ENCODE data around the gene FAM229A.
A peak's percentile ranks its signal among the peaks of the same experiment; 100 is the strongest.
"Not testable (repeated sequence)": the region's sequence is repeated elsewhere in the genome, so short reads cannot be mapped to it uniquely, and the experiment has no call there.

The FAM229A gene

DNA sequence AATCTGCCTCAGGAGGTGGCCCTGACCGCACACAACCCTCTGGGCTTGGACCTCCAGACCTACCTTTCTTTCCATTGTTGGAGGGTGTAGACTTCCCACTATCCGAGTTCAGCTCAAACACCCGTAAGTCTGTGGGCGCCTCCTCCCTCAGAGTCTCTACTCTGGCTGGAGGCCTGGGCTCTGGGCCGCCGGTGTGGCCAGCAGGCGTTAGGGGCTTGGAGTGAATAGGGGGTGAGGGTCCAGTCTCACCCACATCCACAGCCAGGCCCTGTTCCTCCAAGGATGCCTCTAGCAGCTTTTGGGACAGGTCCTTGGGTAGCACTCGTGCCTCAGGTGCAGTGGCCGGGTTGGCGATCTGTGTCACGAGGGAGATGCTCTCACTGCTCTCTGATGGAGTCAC, 13.9 kb upstream of the FAM229A start:
- no peak for DNase-seq

DNA sequence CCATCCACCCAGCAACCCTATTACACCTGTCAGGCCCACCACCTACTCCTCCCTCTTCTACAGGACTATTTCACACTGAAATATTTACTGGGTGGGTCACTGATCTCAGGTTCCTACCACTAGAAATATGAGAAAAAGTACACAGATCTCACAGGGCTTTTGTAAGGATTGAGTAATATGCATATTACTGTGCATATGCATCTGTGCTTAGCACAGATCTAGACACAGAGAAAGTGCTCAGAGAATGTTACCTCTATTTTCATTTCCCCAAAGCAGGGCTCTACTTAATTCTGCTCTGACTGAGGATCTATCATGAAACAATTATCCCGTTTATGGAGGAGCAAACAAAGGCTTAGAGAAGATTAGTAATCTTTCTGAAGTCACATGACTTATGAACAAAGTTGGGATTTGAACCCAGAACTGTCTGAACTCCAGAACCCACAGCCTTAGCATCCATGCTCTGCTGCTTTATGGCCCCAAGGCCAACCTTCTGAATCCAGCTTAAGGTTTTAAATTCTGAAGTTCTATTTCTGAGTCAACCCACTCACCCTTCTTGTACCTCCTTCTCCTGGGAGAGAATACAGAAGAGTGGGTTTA, 11.8 kb upstream of the FAM229A start:
- no peak for DNase-seq

DNA sequence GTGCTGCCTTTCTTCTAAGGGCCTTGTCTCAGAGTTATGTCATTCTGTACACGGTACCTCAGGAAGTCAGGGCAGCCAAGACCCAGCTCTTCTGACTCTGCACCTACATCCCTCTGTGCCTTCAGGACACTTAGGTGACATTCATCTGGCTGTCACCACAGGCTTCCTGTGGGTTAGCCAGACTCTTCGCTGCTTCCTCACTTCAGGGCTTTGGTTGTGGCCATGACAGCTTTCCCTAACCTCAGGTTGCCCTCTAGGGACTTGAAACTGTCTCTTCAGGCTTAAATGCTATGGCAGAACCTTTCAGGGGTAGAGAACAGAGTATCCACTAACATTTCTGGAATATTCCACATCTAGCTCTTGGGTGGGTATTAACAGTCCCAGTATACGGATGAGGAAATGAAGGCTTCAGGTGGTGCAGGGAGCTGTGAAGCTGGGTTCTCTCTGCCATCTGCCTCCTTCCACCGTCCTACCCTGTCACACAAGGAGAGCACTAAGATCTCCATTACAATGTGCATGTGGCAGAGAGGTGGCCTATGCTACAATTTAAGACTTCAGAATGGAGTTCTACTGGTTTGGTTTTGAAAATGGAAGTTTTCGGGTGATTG, 10.0 kb upstream of the FAM229A start:
- no peak for DNase-seq

DNA sequence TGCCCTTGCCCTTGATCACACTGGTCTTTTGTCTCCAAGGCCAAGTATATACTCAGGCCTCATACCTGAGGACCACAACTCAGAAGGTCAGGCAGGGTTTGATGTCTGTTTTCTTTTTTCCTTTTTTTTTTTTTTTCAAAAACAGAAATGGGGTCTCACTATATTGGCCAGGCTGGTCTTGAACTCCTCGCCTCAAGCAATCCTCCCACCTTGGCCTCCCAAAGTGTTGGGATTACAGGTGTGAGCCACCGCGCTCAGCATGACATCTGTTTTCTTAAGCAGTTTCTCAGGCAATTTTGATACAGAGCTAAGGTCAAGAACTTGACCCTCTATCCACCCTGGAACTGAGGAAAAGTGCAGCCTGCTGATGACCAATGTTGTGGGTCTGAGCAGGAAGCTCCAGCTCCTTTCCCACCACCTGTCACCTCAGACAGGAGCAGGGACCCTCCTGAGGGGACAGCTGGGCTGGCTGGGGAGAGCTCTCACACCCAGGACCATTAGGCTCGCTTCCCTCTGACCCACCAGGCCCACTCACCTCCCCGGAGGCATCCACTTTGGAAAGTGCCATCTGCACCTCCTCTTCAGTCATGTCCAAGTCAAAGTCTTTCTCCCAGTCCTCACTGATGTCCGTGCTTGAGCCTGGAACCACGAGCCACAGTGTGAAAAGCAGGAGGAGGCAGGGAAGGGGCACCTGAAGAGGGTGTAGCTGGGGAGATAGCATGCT, 5.8 kb upstream of the FAM229A start:
- DNase-seq, result no peak

DNA sequence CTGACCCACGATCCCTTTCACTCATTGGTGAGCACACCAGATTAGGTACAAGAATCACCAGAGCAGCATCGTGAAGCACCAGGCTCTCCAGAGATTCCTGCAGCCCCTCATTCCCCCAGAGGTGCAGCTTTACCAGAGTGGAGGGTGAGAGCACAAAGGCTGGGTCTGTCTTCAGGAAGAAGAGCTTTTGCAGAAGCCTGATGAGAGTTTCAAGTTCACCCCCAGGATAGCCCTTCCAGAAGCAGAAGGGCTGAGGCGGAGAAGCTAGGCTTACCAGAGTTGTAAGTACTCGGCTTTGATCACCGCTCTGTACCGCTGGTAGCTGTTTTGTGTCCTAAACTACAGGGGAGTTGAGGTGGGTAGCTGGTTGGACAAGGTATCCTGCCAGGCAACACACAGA, 3.2 kb upstream of the FAM229A start:
- no peak for DNase-seq

DNA sequence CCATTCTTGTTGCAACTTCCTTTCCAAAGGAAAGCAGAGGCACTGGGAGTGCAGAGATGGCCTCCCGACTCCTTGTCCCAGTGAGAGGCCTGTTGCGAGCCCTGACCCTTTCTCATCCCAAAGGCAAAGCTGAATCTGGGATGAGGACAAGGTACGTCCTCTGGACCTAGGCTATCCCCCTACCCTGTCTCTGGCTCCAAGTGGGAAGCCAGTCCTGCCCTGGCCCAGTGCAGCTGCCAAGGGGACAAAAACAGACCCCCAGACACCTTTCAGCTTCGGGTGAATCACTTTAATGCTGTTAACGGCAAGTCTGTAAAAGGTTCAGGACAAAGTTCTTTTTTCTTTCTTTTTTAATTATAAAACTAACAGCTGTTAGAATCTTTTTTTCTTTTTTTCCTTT, 2.6 kb upstream of the FAM229A start:
- no peak for DNase-seq

DNA sequence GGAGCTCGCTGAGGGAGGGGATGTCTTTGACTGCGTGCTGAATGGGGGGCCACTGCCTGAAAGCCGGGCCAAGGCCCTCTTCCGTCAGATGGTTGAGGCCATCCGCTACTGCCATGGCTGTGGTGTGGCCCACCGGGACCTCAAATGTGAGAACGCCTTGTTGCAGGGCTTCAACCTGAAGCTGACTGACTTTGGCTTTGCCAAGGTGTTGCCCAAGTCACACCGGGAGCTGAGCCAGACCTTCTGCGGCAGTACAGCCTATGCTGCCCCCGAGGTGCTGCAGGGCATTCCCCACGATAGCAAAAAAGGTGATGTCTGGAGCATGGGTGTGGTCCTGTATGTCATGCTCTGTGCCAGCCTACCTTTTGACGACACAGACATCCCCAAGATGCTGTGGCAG, 1.4 kb upstream of the FAM229A start:
- DNase-seq, result no peak

DNA sequence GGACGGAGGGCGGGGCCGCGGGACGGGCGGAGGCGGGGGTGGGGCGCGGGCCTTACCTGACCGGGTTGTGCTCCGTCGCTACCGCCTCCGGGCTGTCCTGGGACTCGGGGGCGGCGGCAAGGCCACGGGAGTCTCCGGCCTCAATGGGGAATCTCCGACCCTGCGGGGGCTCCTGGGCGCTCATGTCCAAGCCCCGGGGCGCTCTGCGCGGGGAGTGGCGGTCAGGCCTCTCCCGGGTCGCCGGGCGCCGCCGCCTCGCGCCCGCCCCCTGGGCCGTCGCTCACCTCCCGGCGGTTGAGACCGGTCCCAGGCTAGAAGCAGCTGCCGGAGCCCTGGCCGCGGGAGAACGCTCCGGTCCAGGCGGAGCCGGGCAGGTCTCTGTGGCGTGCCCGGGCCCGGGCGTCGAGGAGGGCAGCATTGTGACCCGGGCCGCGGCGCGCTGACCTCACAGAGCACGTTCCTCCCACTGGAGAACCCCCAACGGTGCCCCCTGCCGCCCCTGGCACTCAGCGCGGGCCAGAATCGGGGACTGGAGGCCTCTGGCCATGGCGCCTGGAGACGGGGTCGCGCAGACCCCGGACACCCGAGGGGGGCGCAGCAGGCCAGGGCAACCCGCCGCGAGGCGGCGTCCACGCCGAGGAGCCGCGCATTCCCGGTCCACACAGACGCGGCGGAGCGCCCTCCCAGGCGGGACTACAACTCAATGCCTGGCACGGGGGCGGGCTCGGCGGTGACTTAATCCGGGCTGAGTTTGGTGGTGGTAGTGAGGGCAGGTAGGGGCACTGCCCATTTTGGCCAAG, 411 bp downstream of the FAM229A start:
- no peak for DNase-seq

DNA sequence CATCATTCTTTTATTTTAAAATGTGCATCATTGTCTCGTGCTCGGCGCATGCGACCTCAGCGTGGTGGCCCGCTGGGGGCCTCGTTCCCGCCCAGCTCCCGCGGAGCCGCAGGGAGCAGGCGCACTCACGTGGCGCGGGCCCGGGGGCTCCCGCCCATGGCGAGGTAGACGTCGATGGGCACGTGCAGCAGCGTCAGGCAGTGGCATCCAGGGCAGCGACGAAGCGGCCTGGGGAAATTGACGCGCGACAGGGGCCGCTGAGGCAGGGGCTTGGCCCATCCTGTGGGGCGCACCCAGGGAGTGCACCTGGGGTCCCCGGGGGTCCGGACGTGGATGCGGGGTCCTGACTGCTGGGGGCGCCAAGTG, 994 bp downstream of the FAM229A start:
- DNase-seq, result no peak

DNA sequence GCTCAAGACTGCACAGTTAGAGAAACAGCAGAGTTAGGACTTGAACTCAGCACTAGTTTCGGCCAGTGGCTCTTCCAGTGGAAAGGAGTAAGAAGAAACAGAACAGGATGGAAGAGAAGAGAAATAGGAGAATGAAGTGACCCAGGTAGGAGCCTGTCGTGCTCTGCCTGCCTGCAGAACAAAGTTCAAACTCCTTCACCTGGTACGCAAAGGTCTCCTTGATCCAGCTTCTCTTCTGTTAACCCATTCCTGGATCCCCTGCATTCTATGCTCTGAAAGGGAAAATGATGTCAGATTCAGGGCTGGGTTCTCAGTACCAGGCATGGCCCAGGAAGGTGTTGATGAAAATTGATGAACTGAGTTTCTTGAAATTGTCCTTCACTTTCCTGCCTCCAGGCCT, 3.9 kb downstream of the FAM229A start:
- no peak for DNase-seq

DNA sequence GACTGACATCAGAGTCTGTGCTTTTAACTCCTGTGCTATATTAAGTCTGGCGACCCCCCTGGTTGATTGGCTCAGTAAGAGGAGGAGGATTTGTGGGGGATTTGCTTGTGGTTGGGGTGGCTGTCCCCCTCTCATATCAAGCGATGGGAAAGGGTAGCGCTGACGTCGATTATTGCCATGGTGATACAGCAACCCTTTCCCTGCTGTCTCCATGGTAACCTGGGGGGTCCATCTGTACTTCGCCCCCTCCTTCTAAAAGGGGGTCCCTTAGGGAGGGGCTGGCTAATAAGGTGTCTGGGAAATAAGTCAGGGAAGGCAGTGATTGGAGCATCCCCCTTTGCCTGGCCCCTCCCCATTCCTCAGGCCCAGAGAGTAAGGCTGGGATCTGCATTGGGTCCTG, 4.7 kb downstream of the FAM229A start:
- DNase-seq, result no peak

DNA sequence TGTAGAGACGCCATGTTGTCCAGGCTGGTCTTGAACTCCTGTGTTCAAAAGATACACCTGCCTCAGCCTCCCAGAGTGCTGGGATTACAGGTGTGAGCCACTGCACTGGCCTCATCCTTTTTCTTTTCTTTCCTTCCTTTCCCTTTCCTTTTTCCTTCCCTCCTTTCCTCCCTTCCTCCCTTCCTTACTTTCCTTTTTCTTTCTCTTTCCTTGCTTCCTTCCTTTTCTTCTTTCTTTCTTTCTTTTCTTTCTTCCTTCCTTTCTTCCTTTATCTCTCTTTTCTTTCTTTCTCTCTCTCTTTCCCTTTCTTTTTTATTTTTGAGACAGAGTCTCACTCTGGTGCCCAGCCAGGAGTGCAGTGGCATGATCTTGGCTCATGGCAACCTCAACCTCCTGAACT, 5.8 kb downstream of the FAM229A start:
- DNase-seq, result no peak

DNA sequence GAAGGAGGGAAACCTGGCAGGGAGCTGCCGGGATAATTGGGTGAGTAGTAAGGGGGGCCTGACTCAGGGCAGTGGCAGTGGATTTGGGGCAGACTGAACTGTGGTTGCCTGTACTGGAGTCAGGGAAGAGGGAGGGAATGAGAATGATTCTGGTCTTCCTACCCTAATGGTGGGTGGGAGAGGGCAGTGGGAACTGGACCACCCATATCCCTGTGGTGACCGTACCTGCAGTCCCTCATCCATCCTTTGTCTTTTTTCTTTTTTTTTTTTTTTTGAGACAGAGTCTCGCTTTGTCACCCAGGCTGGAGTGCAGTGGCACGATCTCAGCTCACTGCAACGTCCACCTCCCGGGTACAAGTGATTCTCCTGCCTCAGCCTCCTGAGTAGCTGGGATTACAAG, 6.5 kb downstream of the FAM229A start:
- DNase-seq, result not testable (repeated sequence)

DNA sequence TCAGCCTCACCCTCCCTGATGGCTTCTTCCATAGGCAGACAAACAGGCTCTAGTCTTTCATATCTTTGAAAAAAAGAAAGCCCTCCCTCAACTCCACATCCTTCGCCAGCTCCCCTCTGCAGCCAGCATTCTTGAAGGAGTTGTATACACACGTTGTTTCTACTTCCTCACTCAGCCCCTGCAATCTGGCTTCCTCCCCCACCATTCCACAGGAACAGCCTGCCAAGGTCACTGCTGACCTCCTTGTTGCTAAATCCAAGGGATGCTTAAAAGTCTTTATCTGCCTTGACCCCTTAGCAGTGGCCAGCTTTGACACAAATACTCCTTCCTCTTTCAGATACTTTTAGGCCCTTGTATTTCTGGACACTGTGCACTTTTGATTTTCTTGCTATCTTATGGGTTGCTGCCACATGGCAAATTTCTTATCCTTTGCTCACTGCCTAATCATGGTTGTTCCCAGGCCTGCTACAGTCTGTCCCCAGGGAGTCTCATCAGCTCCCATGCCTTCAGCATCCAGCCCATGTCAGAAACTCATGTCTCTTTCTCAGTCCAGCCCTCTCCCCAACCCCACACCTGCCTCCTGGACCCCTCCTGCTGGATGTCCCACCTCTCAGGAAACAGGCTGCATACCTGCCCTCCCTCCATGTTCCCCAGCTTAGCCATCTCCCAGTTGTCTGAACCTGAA, 8.3 kb downstream of the FAM229A start:
- no peak for DNase-seq

DNA sequence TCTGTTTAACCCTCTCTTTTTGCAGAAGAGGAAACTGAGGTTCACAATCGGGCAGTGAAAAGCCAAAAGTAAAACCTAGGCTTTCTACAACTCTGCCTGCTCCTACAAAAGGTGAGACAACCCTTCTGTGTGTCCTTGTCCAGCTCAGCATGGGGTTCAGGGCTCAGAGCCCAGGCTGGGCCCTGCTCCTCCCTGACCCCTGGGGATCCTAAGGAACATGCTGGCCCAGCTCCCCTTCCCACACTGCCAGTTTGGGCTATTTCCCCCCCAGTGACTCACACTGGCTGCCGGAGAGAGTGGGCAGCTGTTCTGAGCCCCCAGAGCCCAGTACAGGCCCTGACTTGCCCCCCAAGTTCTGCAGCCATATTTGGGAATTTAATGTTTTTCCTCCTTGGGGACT, 8.9 kb downstream of the FAM229A start:
- no peak for DNase-seq

DNA sequence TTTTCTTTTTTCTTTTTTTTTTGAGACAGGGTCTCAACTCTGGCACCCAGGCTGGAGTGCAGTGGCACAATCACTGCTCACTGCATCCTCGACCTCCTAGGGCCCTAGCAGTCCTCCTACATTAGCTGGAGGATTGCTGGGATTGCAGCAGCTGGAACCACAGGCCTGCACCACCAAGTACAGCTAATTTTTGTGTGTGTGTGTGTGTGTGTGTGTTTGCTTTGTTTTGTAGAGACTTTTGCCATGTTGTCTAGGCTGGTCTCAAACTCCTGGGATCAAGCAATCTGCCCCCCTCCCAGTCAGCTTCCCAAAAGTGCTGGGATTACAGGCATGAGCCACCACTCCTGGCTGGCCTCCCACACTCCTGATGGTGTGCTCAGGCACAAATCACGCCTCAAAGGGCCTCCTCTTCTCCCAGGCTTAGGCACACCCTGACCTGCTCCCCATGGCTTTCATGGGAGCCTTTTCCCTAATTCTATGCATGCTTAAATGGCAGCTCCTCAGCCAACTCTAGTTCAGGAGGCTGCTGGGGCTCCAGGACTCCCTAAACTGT, 9.4 kb downstream of the FAM229A start:
- no peak for DNase-seq

DNA sequence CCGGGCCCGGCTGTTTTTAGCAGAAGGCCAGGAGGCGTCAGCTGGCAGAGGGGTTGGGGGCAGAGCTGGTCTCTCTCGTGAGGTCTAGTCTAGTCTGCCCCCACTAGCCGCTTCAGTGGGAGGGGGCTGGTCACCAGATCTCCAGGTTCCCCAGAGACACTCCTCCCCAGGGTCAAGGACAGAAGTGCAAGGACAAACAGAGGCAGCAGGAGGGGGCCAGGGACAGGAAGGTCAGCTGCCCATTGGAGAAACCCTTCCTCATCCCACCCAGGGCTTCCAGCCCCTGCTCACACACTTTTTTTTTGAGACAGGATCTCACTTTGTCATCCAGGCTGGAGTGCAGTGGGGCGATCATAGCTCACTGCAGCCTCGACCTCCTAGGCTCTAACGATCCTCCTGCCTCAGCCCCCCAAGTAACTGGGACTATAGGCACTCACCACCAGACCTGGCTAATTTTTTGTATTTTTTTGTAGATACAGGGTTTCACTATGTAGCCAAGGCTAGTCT, 10.0 kb downstream of the FAM229A start:
- no peak for DNase-seq

DNA sequence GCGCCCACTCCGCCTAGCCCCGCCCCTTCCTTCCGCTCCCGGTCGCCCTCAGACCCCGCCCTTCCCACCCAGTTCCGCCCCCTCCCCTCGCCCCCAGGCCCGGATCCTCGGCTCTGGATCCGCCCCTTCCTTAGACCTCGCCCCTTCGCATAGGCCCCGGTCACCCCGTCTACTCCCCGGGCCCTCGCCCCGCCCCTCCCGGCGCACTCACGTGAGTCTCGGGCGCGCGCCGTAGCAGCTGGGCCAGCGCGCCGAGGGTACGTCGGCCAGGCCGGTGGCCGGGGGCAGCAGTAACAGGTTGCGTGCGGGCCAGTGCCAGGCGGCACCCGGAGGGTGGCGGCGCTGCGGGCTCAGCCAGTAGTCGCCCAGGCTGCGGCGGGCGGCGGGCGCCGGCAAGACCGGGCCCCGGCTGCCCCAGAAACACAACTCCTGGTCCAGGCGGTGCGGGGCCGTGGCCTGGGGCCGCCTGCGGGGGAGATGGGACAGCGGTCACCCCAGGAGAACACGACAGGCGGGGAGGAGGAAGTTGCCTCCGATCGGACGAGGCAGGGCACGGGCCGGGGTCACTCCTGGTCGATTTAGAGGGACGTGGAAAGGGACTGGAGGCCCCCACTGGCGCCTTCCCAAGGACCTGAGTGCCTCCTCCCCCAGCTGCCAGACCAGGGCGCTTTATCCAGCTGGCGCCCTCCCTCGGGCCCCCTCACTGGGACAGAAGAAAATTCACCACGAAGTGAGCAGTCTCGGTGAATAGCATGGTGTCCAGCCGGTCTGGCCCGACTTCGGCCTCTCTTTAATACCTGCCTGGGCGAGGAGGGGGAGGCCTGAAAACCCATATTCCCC, 10.7 kb downstream of the FAM229A start:
- DNase-seq, result peak; percentile 89

DNA sequence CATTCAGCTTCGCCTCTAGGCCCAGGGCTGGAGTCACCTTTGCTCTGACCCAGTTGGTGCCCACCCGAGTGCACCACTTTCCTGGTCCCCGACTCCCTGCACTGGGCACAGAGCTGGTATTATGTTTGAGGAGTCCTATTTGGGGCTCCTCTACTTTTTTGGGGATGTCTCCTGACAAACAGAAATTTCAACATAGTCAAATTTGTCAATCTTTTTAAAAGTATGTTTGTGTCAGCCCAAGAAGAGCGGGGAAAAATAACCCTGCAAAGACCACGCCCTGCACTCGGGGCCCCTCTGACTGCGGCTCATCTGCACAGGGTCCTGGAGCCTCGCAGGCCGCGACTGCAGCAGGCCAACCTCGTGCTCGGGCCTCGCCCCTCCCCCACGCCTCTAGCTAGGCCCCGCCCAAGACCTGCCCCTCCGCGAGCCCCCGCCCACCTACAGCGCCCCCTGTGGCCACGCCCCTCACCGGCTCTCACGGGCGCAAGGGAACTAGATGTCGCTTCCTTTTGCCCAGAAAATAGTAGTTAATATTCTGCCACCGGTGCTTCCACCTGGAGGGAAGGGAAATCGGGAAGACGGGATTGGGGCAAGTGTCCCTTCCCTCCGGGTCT, 11.4 kb downstream of the FAM229A start:
- peak; percentile 82 for DNase-seq

DNA sequence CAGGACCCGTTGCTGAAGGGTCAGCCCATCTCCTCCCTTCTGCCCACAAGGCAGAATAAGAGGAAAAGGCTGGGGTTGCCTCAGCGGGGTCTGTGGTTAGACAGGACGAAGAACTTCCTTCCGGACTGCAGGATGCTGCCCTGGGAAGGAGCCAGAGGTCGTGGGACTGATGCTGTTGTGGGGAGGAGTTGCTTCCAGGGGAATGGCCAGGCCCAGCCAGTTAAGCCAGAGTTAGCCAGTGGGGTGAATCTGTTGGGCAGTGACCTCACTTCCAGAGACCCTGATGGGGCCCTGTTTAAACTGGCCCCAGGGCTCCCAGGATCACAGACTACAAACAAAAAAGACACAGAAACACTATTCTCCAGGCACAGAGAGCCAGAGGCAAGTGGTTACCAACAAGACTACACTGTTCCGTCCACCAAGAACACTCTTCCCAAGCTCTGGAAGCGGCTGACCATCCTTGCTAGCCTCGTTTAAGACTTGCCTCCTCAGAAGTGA, 13.0 kb downstream of the FAM229A start:
- no peak for DNase-seq

DNA sequence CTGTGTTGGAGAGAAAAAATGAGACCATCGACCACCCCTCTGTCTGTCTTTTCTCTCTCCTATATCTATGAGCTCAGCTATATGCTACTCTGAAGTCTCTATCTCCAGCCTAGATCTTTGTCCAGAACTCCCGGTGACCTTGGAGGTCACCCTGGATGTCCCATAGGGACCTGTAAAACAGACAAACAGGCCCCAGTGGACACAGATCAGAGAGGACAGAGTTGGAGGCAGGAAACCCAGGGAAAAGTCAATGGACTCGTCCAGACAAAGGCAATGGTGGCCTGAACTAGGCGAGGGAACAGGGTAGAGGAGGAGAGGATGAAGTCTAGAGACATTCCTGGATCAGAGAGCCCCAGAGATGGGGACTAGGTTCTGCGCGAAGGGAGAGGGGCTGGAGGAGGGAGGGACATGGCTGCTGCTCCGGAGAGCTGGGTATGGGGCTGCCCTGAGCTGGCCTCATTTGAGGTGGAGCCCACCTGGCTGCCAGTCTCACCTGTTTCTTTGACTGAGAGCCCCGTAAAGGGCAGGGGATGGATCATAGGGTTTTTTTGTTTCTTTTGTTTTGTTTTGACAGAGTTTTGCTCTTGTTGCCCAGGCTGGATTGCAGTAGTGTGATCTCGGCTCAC, 15.6 kb downstream of the FAM229A start:
- DNase-seq, result no peak
